ENCODE results near the gene GALNT7.

DNA sequence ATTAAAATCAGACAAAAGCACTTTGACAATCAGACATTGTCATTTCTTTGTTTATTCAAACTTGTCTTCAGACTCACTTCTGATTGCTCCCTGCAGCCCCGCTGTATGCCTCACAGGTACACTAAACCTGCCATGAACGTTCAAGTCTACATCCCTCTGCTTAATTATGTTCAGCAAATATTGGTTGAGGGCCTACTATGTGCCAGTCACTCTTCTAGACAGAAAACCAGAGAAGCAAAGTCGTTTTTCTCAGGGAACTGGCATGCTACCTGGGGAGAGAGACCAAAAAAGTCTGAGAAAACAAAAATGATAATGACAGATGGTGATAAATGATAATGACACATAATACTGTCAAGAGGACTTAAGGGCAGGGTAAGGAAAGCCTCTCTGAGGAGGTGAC is 146.1 kb downstream of the GALNT7 start:
- TF ChIP-seq POLR2A (IDR thresholded peaks at IDR 0.05; ENCODE audit: extremely low read depth, insufficient read length): no peak
- TF ChIP-seq, protein P1, sequence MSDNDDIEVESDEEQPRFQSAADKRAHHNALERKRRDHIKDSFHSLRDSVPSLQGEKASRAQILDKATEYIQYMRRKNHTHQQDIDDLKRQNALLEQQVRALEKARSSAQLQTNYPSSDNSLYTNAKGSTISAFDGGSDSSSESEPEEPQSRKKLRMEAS (IDR thresholded peaks at IDR 0.05; ENCODE audit: low read depth, low read length): no peak
- TF ChIP-seq, protein P2, sequence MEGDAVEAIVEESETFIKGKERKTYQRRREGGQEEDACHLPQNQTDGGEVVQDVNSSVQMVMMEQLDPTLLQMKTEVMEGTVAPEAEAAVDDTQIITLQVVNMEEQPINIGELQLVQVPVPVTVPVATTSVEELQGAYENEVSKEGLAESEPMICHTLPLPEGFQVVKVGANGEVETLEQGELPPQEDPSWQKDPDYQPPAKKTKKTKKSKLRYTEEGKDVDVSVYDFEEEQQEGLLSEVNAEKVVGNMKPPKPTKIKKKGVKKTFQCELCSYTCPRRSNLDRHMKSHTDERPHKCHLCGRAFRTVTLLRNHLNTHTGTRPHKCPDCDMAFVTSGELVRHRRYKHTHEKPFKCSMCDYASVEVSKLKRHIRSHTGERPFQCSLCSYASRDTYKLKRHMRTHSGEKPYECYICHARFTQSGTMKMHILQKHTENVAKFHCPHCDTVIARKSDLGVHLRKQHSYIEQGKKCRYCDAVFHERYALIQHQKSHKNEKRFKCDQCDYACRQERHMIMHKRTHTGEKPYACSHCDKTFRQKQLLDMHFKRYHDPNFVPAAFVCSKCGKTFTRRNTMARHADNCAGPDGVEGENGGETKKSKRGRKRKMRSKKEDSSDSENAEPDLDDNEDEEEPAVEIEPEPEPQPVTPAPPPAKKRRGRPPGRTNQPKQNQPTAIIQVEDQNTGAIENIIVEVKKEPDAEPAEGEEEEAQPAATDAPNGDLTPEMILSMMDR (IDR thresholded peaks at IDR 0.05; ENCODE audit: low read depth, low read length): no peak
